Cerebellar cortex (tissue), 1 donor: ENCODE measurements around the gene UBE2F.
"Not testable (repeated sequence)": the region's sequence is repeated elsewhere in the genome, so short reads cannot be mapped to it uniquely, and the experiment has no call there.

Experiments used
- DNase-seq: peaks from one replicate; pipeline ENCODE4 v3.0.0-alpha.2; 2015; ENCODE audit warnings: low spot score

Gene UBE2F

DNA sequence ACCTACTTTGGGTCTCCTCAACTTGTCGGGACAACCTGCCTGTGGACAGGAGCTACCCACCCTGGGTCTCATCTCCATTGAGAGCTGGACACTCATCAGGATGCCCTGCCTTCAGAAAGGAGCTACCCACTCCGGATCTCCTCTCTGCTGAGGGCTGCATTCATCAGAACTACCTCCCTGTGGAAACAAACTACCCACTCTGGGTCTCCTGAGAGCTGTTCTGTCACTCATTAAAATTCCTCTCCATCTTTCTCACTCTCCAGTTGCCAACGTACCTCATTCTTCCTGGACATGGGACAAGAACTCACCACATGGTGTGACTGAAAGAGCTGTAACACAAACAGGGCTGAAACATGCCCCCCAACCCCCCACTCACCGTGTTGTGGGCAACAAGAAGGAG lies 22.5 kb upstream of the UBE2F start:
- DNase-seq = no peak

DNA sequence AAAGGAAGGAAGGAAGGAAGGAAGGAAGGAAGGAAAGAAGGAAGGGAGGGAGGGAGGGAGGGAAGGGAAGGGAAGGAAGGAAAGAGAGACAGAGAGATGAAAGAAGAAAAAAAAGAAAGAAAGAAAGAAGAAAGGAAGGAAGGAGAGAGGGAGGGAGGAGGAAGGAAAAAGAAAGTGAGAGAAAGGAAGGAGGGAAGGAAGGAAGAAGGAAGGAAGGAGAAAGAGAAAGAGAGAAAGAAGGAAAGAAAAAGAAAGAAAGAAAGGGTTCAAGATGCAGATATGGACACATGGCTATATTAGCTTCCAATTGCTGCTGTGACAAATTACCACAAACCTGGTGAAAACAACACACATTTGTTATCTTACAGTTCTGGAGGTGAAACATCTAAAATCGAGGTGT lies 20.4 kb upstream of the UBE2F start:
- DNase-seq = no peak

DNA sequence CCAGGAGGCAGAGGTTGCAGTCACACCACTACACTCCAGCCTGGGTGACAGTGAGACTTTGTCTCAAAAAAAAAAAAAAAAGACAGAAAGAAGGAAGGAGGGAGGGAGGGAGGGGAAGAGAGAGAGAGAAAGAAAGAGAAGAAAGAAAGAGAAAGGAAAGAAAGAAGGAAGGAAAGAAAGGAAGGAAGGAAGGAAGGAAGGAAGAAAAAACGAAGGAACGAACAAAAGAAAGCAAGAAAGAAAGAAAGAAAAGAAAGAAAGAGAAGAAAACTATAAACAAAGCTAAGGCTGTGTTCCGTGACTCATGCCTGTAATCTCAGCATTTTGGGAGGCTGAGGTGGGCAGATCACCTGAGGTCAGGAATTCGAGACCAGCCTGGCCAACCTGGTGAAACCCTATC lies 15.5 kb upstream of the UBE2F start:
- DNase-seq = not testable (repeated sequence)

DNA sequence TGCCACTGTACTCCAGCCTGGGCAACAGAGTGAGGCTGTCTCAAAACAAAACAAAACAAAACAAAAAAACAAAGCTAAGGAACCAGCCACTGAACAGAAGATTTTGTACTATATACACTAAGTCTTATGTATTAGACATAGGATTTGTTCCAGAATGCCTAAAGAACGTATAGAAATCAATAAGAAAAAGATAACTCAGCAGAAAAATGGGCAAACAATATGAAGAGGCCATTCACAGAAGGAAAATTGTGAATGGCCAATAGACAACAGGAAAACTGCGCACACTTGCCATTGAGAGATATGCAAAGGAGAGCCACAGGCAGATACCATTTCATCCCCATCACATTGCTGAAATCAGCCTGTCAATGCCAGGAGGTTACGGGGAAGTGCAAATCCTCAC lies 14.9 kb upstream of the UBE2F start:
- no peak for DNase-seq

DNA sequence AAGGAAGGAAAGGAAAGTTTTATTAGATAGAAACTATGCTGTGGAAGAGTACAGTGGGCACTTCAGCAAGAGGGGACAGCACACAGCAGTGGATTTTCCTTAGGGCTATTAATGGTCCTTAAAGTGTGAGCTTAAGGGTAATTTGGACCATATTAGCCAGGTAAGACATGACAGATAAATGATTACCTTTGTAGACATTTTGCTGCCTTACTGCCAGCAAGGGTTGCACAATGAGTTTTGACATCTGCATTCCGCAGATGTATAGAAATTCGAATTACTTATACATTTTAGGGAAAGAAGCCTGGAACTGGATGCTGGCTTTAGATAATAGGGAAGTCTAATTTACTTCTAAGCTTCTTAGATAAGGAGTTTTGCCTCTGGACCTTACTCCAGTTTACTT lies 14.0 kb upstream of the UBE2F start:
- DNase-seq = no peak

DNA sequence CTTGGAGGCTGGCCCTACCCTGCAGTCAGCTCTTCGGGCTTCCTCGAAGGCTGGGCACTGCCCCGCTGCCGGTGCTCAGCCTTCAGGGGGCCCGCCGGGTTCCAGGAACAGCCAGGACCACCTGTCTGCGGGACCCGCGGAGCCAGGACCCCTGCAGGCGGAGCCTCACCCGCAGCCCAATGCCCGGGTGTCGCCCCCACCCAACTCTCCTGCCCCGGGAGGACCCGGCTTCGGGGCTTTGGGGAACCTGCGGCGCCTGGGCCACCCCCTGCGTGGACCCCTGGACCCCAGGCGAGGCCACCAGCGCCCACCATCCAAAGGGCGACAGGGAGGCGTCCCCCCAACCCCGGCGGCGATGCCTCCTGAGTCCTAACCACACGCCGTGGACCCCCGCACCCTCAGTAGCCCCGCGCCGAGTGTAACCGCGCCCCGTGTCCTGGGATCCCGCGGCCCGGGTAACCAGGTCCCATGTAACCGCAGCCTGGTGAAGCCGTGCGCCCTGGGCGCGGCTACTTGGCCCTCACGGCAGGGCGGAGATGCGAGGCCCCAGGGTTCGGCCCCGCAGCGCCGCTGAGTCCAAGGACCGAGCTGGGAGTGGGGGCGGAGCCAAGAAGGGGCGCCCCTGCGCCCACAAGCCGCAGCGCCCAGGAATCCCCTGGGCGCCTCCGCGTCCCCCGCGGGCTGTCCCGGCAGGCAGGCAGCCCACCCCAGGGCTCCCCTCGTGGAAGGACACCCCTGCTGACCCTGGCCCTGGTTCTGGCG lies 11.0 kb upstream of the UBE2F start:
- DNase-seq = no peak

DNA sequence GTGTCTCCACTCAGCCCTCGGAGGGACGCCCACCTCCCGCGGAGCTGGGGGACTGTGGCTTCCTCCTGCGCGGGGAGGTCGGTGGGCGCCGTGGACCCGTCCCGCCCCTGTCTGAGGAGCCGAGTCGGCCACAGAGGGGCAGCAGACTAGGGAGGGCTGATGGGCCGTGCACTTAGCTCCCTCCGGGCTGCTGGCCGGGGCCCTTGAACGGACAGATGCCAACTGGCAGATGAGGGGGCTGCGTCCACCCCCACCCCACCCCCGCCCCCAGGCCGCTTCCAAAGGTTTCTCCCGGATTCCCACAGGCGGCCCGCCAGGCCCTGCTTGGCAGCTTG lies 10.4 kb upstream of the UBE2F start:
- no peak for DNase-seq

DNA sequence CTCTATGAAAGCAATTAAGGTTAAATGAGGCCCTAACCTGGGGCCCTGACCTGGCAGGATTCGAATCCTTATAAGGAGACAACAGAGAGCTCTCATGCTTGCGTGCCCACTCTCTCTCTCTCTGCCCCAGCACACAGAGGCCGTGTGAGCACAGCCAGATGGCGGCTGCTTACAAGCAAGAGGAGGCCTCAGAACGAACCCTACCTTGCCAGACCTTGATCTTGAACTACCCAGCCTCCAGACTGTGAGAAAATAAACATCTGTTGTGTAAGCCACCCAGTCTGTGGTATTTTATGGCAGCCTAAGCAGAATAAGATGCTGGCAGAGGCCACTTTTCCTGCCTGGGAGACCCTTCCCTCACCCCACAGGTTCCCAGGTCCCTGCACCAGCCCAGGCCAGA lies 5.2 kb upstream of the UBE2F start:
- DNase-seq = no peak

DNA sequence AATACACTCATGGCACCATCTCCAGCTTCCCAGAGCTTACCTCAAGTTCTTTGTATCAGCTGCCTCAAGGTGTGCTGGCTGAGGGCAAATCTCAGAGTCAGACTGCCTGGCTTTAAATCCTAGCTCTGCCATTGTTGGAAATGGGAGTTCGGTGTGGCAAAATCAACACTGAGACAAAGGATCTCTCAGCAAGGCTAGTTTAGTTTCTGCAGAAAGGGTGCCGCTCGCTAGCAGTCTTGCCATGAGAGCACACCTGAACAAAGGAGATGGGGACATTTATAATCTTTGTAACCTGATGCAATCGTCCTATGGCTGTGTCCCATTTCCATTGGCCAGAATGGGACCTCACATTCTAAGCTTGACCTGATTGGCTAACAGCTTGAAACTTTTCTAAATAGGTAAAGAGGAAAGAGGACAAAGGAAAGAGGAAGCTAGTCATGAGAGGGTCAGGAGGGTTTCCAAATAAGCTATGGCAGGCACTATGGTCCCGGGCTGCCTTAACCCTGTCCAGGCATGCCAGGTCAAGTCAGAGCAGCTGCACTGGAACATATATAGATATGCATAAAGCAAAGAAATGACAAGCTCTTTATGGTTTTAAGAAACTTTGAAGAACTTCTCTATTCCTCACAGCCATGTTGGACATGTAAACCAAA lies 4.3 kb upstream of the UBE2F start:
- no peak for DNase-seq

DNA sequence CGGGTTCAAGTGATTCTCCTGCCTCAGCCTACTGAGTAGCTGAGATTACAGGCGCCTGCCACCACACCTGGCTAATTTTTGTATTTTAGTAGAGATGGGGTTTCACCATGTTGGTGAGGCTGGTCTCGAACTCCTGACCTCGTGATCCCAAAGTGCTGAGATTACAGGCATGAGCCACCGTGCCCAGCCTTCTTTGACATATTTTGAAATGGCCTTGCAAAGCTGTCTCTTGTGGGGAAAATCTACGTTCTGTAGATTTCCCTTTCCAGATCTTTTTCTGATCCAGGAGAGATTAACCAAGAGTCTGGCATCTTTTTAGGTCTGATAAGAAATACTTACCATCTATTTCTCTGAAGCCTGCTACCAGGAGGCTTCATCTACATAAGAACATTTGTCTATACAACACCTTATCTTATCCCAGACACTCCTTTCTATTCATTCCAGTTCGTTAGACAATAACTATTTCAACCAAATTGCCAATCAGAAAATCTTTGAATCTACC lies 3.3 kb upstream of the UBE2F start:
- not testable (repeated sequence) for DNase-seq

DNA sequence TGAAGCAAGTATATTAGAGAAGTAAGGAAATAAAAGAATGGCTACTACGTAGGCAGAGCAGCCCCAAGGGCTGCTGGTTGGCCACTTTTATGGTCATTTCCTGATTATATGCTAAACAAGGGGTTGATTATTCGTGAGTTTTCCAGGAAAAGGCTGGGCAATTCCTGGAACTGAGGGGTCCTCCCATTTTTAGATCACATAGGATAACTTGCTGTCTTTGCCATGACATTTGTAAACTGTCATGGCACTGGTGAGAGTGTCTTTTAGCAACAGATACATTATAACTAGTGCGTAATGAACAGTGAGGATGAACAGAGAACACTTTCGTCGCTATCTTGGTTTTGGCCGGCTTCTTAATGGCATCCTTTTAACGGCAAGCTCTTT lies 2.6 kb upstream of the UBE2F start:
- DNase-seq = no peak

DNA sequence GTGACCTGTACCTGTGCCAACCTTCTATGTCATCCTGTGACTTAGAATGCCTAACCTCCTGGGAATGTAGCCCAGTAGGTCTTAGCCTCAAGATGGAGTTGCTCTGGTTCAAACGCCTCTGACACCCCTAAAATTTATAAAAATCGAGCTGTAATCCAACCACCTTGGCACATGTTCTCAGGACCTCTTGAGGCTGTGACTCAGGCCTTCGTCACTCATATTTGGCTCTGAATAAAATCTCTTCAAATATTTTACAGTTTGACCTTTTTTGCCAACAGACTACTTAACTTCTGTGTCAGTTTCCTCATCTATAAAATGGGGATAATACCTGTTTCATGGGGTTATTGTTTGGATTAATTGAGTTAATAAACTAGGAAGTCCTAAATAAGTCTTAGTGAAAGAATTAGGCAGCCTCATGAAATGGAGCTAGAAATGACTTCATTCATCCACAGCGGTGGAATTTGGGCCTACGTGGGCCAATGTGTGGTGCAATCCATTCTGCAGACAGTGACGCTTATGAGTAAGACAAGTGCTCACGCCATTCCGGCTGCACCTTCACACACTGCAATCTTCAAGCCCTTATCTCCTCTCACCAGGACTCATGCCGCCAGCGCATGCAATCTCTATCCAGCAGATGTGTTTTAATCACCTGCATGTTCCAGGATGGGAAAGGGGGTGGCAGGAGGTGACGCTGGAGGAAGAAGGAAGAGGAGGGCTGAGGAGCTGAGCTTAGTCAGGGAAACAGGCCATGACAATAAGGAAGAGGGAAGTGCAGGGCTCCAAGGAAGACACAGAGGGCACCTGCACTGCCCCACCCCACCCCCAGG lies 2.0 kb upstream of the UBE2F start:
- no peak for DNase-seq

DNA sequence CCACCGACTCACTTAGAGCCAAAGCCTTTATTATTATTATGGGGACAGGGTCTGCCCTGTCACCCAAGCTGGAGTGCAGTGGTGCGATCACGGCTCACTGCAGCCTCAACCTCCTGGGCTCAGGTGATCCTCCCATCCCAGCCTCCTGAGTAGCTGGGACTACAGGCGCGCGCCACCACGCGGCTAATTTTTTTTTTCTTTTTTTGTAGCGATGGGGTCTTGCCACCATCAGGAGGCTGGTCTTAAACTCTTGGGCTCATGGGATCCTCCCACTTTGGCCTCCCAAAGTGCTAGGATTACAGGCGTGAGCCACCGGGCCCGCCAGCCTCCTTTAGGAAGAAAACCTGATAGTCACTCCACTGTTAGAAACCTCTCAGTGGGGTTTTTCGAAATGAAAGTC lies 970 bp upstream of the UBE2F start:
- DNase-seq = not testable (repeated sequence)

DNA sequence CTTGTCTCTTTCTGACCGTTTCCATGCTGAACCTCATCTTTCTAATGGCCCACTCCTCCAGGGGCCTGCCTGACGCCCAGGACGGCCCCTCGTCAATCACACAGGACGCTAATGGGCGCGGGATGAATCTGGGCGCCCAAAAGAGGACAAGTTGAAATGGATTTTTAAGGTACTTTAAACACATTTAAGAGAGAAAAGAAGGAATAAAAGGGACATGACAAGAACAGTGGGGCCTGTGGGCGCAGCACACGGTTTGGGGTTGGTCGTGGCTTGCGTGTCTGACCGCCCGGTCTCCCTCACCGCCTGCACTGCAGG lies 607 bp upstream of the UBE2F start:
- DNase-seq = no peak

DNA sequence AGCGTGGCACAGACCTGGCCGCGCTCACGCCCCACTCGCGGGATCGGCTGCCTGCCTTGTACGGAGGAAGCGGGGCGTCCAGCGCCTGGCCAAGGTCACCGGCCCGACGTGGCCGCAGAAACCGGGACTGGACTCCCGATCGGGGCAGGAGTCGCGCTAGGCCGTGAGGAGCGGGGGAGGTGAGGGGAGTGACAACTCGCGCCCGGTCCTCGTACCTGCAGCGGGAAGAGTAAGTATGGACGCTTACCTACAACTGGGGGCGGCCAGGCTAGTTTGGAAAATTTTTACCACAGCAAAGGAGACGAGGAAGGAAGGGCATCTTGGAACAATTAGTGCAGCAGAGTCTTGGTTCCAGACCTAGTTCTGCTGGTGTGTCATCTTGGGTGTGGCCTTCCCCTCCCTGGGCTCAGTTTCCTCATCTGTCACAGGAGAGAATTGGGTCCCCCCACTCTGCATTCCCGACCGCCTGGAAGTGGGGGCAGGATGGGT lies 693 bp downstream of the UBE2F start:
- peak; percentile 15 for DNase-seq

DNA sequence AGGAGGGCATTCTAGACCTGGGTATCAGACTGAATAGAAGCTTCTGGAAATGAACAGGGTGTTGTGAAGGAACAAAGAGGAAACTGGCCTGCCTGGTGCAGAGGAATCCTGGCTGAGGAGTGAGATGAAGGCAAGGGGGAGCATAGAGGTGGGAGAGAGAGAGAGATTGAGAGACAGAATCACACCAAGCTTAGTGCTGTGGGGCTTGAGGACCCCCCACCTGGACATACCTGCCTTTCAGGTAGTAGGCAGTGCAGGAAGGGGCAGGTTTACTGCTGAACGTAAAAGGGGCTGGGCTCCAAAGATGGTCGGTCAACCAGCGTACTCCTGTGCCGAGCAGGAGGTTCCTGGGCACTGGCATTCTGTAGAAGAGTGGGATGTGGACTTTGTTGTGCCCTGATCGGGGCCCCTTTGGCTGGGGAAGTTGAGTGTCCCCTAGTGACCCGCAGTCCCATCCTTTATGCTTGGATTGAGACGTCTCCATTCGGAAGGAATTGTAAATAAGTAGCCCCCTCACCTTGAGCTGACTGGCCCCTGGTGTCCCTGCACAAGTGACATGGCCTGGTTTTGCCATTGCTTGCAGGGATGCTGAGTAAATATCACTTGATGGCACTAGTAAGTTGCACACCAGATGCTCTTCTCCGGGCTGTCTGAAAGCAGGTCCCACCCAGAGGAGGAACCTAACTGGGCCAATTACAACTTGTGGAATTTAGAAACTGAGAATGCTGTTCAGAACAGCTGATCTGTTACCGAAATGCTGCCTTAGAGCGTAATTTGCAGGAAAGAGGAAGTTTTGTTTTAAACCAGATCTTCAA lies 1.4 kb downstream of the UBE2F start:
- DNase-seq = peak; percentile 22

DNA sequence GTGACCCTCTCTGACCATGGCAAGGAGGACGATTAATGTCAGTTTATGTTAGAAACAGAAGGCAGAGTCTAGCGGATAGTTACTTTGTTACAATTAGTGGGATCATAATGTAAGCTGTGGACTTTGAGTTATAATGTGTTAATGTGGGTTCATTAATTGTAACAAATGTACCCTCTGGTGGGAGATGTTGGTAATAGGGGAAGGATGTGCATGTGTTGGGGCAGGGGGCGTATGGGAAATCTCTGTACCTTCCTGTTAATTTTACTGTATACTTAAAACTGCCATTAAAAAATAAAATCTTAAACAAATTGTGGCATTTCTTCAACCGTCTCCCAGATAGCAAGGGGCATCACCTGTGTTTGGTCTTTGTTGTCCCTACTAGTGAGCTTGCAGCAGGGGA lies 4.8 kb downstream of the UBE2F start:
- no peak for DNase-seq

DNA sequence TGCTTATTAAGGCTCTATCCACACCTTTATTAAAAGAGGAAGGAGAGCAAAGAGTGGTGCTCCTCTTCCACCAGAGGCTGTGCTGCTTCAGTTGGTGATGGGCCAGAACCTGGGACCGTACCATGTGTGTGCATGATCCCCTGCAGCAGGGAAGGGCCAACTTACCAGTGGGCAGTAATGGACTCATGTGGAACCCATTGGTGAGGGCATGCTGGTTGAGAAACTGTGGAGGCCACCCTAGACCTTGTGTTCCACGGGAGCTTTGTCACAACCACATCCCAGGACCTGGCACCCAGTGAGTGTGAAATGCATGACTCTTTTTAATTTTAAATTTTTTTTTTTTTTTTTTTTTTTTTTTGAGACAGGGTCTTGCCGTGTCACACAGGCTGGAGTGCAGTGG lies 5.4 kb downstream of the UBE2F start:
- no peak for DNase-seq

DNA sequence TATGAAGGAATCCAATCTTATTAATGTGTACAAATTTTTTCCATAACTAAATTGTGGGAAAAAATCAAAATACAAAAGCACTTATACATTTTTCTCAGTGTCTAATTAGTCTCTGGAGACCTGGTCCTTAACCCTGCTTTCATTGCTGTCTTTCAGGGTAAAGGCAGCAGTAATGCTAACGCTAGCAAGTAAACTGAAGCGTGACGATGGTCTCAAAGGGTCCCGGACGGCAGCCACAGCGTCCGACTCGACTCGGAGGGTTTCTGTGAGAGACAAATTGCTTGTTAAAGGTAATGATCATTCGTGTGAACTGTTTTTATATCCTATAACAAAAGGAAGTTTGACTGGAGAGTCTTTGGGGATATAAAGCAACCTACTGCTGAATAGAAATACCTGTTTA lies 6.1 kb downstream of the UBE2F start:
- no peak for DNase-seq

DNA sequence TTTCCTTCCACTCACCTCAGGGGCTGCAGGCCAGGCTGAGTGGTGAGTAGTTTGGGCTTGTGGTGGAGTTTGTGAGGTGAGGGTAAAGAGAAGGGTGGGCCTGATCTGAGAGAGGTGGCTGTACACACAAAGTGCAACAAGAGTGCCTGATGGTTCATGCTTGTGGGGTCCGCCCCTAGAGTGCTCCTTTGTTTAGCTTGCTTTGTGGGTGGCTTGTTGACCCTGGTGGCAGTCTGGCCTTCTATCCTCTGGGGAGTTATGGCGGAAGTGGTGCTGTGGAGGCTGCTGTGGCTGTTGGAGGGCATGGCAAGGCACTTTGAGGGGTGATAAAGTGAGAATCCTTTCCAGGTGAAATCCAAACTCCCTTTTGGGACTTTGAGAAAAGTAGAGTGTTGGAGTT lies 10.6 kb downstream of the UBE2F start:
- DNase-seq = no peak

DNA sequence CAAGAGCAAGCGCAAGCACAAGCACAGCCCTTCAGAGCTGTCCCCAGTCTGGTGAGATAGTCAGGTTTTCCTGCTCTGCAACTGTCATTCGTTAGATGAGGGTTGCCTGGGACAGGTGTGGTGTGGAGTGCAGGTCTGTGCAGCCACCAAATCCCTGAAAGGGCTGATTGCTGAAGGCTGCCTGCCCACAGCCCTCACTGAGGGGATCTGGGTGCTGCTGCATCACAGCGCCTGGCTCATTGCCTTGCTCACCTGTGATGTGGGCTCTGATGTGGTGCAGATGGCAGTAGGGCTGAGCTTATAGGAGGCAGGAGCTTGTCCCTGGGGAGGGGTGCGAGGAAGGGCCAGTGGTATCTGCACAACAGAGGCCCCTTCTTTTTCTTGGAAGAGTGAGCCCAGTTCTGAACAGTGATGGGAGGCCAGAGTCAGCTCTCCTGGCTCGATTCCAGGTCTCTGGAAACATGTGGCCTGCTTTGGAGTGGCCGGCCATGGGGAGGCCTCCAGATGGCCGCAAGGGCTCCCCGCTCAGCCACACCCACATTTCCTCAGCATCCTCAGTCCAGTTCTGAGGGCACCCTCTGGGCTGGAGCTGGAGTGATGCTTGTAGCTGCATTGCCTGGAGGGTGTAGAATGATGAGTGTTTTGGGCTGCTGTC lies 11.4 kb downstream of the UBE2F start:
- no peak for DNase-seq

DNA sequence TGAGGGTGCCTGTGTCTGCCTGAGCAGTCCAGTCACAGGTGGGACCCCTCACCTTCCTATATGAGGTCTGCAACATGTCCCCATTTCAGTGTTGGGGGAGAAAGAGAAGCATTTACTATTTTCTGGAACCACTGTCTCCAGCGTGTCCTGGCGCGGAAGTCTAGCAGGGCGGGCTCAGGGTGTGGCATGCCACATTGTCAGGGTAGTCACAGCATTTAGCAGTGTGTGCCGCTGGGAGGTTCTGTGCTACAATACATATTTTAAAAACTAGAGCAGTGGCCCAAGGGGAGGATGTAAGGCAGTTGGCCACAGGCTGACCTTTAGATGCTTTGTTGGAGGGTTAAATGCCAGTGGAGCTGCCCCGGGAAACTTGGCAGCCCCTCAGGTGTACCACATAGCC lies 12.5 kb downstream of the UBE2F start:
- DNase-seq = no peak
